IPS-18a (cell line): ENCODE data around the gene CCDC8.

Experiments
- H3K27ac ChIP-seq: one replicate; pipeline ENCODE4 v1.5.1; 2013; ENCODE audit warnings: low read length
- H3K27me3 ChIP-seq: one replicate; pipeline ENCODE4 v1.6.1; 2013; ENCODE audit warnings: mild to moderate bottlenecking, low read length; ENCODE audit not compliant: control insufficient read depth, insufficient read depth
- H3K36me3 ChIP-seq: one replicate; pipeline ENCODE4 v1.6.1; 2013; ENCODE audit warnings: low read depth, low read length; ENCODE audit not compliant: control insufficient read depth
- H3K4me1 ChIP-seq: one replicate; pipeline ENCODE4 v1.6.1; 2013; ENCODE audit warnings: low read depth, low read length; ENCODE audit not compliant: control insufficient read depth
- H3K4me3 ChIP-seq: one replicate; pipeline ENCODE4 v1.5.1; 2013; ENCODE audit warnings: low read length
- H3K9ac ChIP-seq: one replicate; pipeline ENCODE4 v1.6.1; 2013; ENCODE audit warnings: mild to moderate bottlenecking, low read length, moderate library complexity
- H3K9me3 ChIP-seq: one replicate; pipeline ENCODE4 v1.6.1; 2013; ENCODE audit warnings: low read depth, low read length; ENCODE audit not compliant: control insufficient read depth

The CCDC8 gene, protein sequence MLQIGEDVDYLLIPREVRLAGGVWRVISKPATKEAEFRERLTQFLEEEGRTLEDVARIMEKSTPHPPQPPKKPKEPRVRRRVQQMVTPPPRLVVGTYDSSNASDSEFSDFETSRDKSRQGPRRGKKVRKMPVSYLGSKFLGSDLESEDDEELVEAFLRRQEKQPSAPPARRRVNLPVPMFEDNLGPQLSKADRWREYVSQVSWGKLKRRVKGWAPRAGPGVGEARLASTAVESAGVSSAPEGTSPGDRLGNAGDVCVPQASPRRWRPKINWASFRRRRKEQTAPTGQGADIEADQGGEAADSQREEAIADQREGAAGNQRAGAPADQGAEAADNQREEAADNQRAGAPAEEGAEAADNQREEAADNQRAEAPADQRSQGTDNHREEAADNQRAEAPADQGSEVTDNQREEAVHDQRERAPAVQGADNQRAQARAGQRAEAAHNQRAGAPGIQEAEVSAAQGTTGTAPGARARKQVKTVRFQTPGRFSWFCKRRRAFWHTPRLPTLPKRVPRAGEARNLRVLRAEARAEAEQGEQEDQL

DNA sequence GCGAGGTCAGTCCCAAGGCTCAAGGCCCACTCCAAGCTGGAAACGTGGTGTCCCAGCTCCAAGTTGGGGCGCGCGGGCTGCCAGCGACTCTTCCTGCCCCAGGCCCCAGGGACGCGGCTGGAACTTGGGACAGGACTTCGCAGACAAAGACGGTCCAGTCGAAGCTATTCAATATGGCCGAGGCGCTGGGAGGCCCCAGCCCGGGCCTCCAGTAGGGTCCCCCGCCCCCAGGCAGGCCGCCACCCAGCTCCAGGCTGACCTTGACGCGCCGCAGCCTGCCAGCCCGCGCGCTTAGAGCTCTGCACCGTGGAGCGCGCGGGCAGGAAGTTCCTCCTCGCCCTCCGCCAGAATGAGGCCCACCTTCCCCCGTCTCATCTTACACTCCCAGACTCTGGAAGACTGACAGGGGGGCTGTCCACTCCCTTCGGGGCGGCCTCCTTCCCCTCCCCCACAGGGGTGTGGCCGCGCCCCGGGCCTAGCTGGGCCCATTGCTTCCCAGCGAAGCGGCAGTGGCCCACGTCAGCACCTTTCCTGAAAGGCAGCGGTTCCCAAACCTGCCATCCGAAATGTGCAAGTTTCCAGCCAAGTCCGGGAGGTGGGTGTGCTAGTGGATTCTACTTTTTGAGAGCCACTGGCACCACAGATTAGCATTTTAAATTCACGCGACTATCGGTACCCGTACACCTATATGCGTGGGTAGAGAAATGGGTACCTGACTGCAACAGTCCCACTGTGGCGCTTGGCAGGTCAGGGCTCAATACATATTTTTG is at the start of gene CCDC8:
CCDC8 (minus strand) TSS at position 303 of the 770 bp plus-strand sequence. CDS start 754 bp downstream, outside the sequence.
- Histone ChIP-seq H3K27me3 (peaks cover 38% of the 10 kb centered on the region), H3K9ac (peak within 1 kb of the TSS; percentile 67), H3K27ac (no peak within 1 kb of the TSS), H3K36me3 (no peaks in the 10 kb centered on the region), H3K4me1 (peaks cover 13% of the 10 kb centered on the region), H3K4me3 (peak within 1 kb of the TSS; percentile 80), H3K9me3 (no peaks in the 10 kb centered on the region)

DNA sequence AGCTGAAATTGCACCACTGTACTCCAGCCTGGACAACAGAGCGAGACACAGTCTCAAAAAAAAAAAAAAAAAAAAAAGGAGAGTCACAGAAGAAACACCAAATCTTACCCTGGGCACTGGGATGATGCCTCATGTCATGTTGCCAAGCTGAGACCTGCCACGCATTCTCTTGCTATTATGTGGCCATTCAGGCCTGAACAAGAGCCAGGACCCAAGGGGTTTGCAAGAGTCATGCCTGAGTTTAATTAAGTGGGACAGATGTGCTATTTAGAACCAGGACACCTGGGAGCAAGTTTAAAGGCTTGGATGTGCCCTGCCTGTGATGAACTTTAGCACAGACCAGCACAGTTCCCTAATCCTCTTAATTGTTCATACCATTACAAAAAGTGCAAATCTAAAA is 48.2 kb upstream of the CCDC8 start:
- H3K27me3 ChIP-seq, result no peaks in the 10 kb centered on the region
- H3K9ac ChIP-seq, result no peak overlapping the region
- no peak overlapping the region for H3K27ac ChIP-seq
- no peaks in the 10 kb centered on the region for H3K36me3 ChIP-seq
- no peaks in the 10 kb centered on the region for H3K9me3 ChIP-seq
- no peak overlapping the region for H3K4me3 ChIP-seq
- H3K4me1 ChIP-seq, result no peaks in the 10 kb centered on the region

DNA sequence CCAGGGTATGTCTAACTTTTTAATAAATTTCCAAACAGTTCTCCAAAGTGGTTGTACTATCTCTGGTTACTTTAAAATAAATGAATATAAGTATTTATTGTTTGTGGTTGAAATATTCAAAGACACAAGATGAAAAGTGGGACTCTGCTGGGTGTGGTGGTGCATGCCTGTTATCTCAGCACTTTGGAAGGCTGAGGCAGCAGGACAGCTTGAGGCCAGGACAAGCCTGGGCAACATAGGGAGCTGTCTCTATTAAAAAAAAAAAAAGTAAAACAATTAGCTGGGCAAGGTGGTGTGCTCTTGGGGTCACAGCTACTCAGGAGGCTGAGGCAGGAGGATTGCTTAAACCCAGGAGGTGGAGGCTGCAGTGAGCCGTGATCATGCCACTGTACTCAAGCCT is 47.6 kb upstream of the CCDC8 start:
- no peaks in the 10 kb centered on the region for H3K36me3 ChIP-seq
- no peaks in the 10 kb centered on the region for H3K9me3 ChIP-seq
- H3K4me1 ChIP-seq, result no peaks in the 10 kb centered on the region
- no peaks in the 10 kb centered on the region for H3K27me3 ChIP-seq
- no peak overlapping the region for H3K4me3 ChIP-seq
- H3K9ac ChIP-seq, result no peak overlapping the region
- no peak overlapping the region for H3K27ac ChIP-seq

DNA sequence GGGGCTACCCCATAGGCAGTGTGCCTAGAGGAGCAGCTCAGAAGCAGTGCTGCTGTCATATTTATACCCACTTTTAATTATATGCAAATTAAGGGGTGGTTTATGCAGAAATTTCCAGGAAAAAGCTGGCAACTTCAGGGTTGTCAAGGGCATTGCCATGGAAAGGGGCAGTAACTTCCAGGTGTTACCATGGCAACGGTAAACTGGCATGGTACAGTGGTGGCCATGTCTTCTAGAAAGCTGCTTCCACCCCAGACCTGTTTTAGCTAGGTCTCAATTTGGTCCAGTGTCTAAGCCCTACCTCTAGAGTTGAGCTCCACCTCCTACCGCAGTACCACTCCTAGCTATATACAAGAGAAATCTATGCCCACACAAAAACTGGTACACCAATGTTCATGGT is 46.7 kb upstream of the CCDC8 start:
- Histone ChIP-seq H3K27ac (no peak overlapping the region), H3K4me1 (no peaks in the 10 kb centered on the region), H3K9me3 (no peaks in the 10 kb centered on the region), H3K9ac (no peak overlapping the region), H3K4me3 (no peak overlapping the region), H3K36me3 (no peaks in the 10 kb centered on the region), H3K27me3 (no peaks in the 10 kb centered on the region)

DNA sequence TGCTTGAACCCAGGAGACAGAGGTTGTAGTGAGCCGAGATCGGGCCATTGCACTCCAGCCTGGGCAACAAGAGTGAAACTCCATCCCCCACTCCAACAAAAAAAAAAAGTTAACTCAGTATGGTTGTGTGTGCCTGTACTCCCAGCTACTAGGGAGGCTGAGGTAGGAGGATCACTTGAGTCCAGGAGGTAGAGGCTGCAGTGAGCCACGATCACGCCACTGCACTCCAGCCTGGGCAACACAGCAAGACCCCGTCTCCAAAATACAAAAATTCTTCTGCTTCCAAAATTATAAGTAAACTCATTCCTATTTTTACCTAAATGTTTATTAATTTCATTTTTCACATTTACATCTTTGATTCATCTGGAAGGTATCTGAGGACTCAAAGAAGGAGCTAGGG is 43.6 kb upstream of the CCDC8 start:
- no peaks in the 10 kb centered on the region for H3K4me1 ChIP-seq
- no peaks in the 10 kb centered on the region for H3K36me3 ChIP-seq
- H3K9ac ChIP-seq, result no peak overlapping the region
- H3K27me3 ChIP-seq, result no peaks in the 10 kb centered on the region
- no peak overlapping the region for H3K27ac ChIP-seq
- H3K9me3 ChIP-seq, result no peaks in the 10 kb centered on the region
- H3K4me3 ChIP-seq, result no peak overlapping the region

DNA sequence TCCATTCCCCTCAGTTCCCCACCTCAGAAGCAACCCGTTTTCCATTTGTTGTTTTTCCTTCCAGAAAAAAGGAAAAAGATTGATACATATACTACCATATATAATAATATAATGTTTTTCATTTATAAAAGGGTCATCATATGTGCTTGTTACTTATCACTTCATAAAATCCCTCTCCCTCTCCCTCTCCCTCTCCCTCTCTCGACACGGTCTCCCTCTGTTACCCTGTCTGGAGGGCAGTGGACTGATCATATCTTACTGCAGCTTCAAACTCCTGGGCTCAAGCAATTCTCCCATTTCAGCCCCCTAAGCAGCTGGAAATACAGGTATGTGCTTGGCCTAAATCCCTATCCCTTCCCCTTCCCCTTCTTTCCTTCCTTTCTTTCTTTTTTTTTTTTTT is 40.9 kb upstream of the CCDC8 start:
- H3K4me1 ChIP-seq, result no peaks in the 10 kb centered on the region
- no peak overlapping the region for H3K27ac ChIP-seq
- H3K4me3 ChIP-seq, result no peak overlapping the region
- H3K27me3 ChIP-seq, result no peaks in the 10 kb centered on the region
- H3K36me3 ChIP-seq, result no peaks in the 10 kb centered on the region
- no peaks in the 10 kb centered on the region for H3K9me3 ChIP-seq
- no peak overlapping the region for H3K9ac ChIP-seq

DNA sequence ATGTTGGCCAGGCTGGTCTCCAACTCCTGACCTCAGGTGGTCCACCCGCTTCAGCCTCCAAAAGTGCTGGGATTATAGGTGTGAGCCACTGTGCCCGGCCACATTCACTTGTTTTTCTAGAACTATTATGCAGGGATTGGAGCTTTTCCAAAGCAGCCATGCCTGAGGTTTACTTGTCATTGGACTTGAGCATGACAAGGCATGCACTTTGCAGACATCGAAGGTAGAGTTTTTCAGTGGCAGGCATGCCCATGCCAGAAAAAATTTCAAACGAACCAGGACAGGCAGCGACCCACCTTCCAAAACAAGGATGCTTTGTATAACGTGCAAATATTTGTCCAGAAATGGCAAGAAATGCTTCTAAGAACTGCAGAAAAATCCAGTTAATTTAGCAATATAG is 40.3 kb upstream of the CCDC8 start:
- no peaks in the 10 kb centered on the region for H3K4me1 ChIP-seq
- H3K27me3 ChIP-seq, result no peaks in the 10 kb centered on the region
- no peaks in the 10 kb centered on the region for H3K36me3 ChIP-seq
- H3K9ac ChIP-seq, result no peak overlapping the region
- no peak overlapping the region for H3K4me3 ChIP-seq
- no peaks in the 10 kb centered on the region for H3K9me3 ChIP-seq
- H3K27ac ChIP-seq, result no peak overlapping the region

DNA sequence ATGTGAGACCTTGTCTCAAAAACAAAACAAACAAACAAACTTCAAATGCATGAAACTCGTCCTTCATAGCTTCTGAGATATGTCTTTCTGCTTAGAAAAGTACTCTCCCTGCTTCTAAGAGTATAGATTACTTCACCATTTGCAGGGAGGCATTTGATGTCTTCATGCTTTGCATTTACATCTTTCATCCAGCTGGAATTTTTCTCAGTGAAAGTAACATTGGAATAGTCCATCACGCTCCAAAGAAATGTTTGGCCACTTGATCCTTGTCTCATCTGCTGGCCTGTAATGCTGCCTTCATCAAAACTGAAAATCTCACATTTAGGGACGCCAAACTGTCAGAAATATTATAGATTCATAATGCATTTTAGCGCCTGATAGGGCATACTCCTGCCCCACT is 38.8 kb upstream of the CCDC8 start:
- no peaks in the 10 kb centered on the region for H3K9me3 ChIP-seq
- no peaks in the 10 kb centered on the region for H3K36me3 ChIP-seq
- H3K27ac ChIP-seq, result no peak overlapping the region
- no peak overlapping the region for H3K9ac ChIP-seq
- no peaks in the 10 kb centered on the region for H3K4me1 ChIP-seq
- H3K4me3 ChIP-seq, result no peak overlapping the region
- no peaks in the 10 kb centered on the region for H3K27me3 ChIP-seq

DNA sequence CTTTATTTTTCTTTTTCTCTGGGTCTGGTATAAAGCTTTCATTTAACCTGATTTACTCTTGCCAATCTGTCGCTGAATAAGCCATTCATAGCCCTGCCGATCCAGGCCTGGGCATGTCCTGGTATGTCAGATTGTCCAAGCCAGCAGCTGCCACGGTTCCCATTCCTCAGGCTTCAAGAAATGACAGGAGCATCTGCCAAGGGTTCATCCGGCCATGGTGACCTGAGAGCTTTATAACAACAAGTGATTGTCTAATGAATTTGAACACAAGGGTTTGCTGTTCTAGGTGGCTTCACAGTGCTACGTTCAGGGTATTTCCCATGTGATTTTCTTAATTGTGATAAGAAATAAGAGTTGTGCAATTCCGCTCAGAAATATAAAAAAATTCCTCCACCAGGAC is 38.0 kb upstream of the CCDC8 start:
- no peaks in the 10 kb centered on the region for H3K27me3 ChIP-seq
- H3K9me3 ChIP-seq, result no peaks in the 10 kb centered on the region
- no peak overlapping the region for H3K9ac ChIP-seq
- H3K4me3 ChIP-seq, result no peak overlapping the region
- no peaks in the 10 kb centered on the region for H3K4me1 ChIP-seq
- no peaks in the 10 kb centered on the region for H3K36me3 ChIP-seq
- H3K27ac ChIP-seq, result no peak overlapping the region

DNA sequence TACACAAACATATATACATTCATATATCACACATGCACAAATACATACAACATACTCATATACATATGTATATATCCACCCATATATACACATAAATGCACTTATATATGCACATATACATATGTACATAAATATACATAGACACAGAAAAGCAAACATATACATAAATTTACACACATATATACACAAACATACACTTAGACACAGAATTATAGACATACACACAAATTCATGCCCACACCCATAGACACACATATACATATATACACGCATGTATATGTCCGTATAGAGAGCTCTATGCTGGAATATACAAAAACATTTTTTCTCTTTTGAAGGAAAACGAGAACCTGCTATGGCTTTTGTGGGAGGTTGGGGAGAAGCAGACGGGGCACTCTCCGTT is 37.4 kb upstream of the CCDC8 start:
- H3K27me3 ChIP-seq, result no peaks in the 10 kb centered on the region
- H3K4me3 ChIP-seq, result no peak overlapping the region
- no peaks in the 10 kb centered on the region for H3K36me3 ChIP-seq
- no peak overlapping the region for H3K27ac ChIP-seq
- no peak overlapping the region for H3K9ac ChIP-seq
- H3K4me1 ChIP-seq, result no peaks in the 10 kb centered on the region
- H3K9me3 ChIP-seq, result no peaks in the 10 kb centered on the region

DNA sequence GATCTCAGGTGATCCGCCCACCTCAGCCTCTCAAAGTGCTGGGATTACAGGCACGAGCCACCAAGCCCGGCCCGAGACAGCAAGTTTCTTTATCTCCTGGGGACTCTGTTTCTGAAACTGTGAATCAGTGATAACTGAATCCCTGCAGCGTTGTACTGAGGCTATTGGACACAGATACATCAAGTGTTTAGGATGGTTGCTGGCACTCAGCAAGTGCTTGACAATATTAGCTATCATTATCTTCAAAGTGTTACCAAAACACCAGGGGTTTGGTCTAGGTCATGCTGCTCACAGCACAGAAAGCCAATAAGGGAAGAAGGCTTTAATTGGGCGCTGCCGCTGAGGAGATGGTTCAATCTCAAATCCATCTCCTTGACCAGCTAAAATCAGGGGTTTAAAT is 35.9 kb upstream of the CCDC8 start:
- Histone ChIP-seq H3K9me3 (no peaks in the 10 kb centered on the region), H3K36me3 (no peaks in the 10 kb centered on the region), H3K27ac (no peak overlapping the region), H3K27me3 (no peaks in the 10 kb centered on the region), H3K4me3 (no peak overlapping the region), H3K9ac (no peak overlapping the region), H3K4me1 (no peaks in the 10 kb centered on the region)
